MV-4-11 (cell line): Measurements from ENCODE around the gene CARMIL1.
A peak's percentile ranks its signal among the peaks of the same experiment; 100 is the strongest.

Source experiments
- DNase-seq: peaks from one replicate; lab custom pipeline; 2025; lab: John Stamatoyannopoulos, UW

The CARMIL1 gene

DNA sequence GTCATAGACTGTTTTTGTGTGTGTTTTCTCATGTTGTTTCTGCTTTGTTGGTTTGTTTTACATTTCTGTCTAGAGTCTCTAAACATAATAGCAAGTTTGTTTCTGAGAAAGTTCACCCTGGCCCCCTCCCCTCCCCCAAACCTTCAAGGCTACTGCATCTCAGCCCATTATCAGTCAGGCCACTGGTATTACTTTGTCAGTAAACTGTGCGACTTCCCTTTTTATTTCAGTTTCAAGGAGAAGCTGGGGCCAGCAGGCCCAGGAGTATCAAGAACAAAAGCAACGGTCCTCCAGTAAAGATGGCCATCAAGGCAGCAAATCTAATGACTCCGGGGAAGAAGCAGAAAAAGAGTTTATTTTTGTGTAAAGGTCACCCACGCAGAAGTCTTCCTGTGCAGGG is 340.0 kb downstream of the CARMIL1 start:
- peak; percentile 76 for DNase-seq

DNA sequence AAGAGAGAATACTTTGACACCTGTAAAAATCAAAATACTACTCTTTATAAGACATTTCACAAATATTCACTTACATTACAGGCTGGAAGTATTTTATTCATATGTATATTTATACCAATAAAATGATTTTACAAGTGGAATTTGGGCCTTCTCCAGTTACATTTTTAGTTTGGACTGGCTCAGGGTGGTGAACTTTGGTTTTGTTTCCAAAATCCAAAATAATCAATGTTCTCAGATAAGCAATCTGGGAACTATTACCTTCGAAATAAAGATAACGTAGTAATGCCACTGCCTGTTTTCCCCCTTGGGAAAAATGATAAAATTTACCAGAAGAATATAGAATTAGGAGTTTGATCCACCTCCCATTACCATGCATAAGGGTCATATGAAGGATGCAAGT is 341.2 kb downstream of the CARMIL1 start:
- no peak for DNase-seq

DNA sequence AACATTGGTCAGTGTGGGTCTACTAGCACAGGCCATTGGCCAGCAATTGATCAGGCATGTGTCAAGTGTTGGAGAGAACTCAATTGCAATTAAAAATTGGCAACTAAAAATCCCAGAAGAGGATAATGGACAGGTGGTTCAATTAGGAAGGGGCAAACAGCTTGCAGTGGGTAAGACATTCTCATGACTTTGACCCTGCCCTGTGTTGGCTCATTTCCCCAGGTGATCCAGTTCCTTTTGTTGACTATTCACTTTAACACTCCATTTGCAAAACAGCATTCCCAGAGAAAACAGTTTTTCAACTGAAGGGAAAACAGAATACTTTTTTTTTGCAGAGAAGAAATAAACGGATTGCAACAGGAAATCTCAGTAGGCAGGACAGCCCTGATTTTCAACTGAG is 343.9 kb downstream of the CARMIL1 start:
- DNase-seq, result no peak

DNA sequence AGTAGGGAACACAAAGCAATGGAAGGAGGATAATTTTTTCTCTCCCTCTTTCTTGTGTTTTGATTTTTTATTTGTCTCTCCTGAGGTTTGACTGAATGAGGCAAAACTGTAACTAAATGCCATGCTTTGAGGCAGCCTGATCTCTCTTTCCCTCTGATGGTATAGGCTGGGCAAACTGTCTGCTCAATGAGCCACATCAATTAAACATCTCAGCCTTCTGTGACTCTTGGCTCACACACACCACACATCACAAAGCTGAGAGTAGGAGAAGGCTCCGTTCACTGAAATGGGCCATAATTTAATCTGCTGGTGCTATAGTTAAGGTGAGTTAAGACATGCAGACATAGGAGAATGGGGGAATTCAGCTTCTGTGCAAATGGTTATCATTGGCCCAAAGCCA is 344.7 kb downstream of the CARMIL1 start:
- DNase-seq, result no peak

DNA sequence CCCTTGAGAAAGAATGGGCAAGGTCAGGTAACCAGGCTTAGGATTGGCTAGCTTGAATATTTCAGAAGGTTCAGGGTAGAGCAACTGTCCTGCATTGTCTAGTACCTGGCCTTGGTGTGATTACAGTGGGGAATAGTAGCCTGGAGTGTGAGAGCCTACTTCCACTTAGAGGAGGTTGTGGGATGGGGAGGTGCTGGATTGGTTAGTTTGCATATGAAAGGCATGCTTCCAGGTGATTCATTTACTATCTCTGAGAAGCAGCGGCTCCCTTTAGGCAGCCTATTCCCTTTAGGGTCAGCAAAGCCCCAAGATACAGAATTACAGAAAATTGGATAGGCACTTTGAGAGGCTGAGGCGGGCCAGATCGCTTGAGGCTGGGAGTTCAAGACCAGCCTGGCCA is 347.8 kb downstream of the CARMIL1 start:
- DNase-seq, result no peak

DNA sequence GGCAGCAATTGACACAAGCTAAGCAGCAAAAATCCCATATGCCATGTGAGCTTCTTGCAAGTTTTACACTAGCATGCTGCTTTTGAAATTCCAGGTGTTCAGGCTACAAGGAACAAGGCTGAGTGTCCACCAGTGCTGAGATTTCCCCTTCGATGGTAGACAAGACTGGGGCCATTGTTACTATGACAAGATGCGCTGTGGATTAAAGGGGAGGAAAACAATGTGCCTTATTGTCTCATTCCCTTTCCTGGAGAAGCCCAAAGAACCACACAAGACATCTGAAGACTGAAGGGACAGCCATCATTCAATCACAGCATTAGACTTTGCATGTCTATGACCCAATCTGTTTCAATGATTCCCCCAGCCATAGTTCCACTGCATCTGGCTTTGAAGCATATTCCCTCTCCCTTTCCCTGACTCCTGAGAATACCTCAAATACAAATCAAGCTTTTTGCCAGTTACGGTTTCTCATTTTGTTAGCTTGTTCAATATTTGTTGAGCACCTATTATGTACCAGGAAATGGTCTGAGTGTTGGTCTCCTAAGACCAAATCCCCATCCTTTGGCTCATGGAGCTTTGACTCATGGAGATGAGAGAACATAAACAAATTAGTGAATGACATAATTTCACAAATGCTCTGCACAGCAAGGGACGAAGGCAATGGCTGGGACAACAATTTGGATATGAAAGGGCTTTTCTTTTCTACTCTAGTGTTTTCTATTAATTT is 349.5 kb downstream of the CARMIL1 start:
- no peak for DNase-seq

DNA sequence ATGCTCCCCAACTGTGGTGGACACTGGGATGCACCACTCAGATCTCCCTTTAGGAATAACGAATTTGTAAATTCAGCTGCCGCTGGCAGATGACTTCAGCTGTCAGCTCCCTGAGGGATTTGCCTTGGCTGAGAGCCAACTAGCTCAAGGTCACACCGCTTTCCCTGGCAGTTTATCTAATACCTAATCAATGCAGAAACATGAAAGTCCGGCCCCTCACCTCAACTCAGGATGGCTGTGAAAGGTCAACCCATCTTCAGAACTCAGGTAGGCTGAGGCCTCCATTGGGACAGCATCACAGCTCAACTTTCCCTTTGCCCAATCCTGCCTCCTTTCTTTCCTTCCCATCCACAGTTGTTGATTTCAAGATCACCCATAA is 350.0 kb downstream of the CARMIL1 start:
- DNase-seq, result no peak

GRCh38 chr6:25630508-25631278 is 351.5 kb downstream of the CARMIL1 start:
- DNase-seq, result no peak

GRCh38 chr6:25635886-25636317 is 356.7 kb downstream of the CARMIL1 start:
- DNase-seq, result no peak

DNA sequence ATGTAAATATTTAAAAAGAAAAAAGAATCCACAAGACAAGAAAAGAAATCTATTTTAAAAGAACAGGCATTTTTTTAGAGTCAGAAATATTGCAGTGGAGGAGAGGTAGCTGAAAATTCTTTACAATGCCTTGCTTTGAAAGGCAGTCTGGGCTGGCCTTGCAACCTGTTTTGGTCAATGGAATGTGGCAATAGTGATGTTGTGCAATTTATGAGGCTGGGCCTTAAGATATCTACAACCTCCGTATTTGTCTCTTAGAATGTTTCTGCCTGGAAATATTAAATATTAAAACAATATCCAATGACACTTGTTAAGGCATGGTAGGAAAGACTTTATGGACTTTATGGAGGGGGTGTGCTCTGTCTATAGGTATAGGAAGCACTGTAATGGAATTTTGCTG is 358.0 kb downstream of the CARMIL1 start:
- DNase-seq, result peak; percentile 39

DNA sequence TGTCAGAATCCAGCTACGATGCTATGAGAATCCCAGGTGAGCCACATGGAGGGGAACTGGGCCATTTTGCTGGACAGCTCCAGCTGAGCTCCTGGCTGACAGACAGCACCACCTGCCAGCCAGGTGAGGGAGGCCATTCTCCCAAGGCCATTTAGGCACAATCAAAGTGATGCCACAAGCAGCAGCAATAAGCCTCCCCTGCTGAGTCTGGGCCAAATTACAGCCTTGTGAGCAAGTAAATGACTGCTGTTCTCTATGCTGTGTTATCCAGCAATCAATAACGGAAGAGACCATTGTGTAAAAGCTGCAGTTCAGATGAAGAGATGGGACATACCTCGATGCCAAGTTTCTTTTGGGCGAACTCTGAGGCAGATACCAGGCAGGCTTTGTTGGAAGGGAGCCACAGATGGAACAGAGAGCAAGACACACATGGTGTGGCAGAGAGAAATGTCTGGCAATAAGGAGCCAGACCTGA is 358.8 kb downstream of the CARMIL1 start:
- DNase-seq, result no peak

- DNase-seq, result no peak
Observed at GRCh38 chr6:25639653-25640052, 360.5 kb downstream of the CARMIL1 start.

DNA sequence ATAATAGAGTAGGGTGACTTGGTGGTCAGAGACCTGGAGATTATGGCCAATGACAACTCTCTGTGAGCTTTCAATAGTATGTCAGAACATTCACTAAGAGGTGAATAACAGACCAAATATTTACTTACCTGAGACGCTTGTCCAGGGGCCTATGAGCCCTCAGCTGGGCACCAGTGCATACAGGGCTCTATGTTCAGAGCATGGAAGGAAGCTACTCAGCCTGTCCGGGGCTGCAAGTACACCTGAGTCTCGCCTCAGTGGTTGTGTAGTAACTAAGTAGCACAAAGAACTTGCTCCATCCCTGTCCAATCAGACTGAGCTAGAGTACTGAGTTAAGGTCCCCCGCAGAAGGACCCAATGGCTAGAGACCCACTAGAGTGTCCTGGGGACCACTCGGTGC is 361.3 kb downstream of the CARMIL1 start:
- no peak for DNase-seq

- DNase-seq, result no peak
Observed at GRCh38 chr6:25640891-25641290, 361.7 kb downstream of the CARMIL1 start.

DNA sequence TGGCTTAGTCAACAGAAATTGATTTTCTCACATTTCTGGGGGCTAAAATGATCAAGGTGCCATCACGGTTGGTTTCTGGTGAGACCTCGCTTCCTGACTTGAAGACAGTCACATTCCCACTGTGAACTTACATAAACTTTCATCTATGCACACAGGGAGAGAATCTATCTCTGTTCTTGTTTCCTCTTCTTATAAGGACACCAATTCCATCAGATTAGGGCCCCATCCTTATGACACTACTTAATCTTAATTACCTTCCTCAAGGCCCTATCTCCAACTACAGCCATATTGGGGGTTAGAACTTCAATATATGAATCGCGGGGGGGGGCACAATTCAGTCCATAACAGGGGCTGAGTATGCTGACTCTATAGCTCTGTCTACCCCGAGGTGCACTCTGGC is 362.2 kb downstream of the CARMIL1 start:
- no peak for DNase-seq

- DNase-seq, result no peak
Observed at GRCh38 chr6:25641940-25642666, 362.9 kb downstream of the CARMIL1 start.

DNA sequence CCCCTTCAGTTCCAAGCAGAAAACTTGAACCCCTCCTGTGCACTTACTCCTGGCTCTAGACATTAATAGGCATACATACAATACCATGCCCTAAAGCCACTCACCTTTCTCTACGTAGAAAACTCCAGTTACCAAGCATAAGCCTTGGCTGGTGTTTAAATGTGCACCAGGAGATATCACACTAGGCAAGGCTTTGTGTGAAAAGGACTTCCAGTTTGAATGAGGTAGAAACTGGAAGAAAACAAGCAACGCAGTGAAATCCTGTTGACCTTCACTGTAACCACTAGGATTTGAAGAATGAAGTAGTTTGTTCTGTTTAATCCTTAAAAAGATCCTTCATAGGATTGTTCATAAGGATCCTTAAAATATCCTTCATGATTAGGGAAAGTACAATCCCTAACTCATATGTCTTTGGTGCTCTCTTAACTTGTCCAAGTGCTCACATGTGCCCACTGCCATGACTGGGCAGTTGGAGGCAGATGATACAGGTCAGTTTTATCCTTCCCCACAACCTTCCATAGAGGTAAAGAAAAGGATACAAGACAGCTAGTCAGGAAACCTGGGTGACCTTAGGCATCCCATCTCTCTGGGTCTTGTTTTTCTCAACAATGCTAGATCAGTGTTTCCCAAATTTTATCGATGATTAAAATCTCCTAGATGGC is 363.6 kb downstream of the CARMIL1 start:
- no peak for DNase-seq

GRCh38 chr6:25645916-25646315 is 366.7 kb downstream of the CARMIL1 start:
- DNase-seq, result no peak

- DNase-seq, result no peak
Observed at GRCh38 chr6:25649611-25650010, 370.4 kb downstream of the CARMIL1 start.

GRCh38 chr6:25652007-25652515 is 372.9 kb downstream of the CARMIL1 start, which contains the start of gene SCGN:
TSS of gene SCGN (plus strand) at chr6:25652215. CDS start at chr6:25652404, 189 bp downstream.
- DNase-seq, result no peak

GRCh38 chr6:25655723-25656122 is 376.5 kb downstream of the CARMIL1 start:
- no peak for DNase-seq
